Endodermal cell (in vitro differentiated cells): ENCODE measurements around the gene VWA3B. TPM values are rescaled to one million over a fixed set of nuclear protein-coding genes. Genes with fewer than 3 reads are reported as not detected.

Source experiments
- DNase-seq: peaks from one replicate; pipeline ENCODE4 v3.0.0-alpha.2; 2017
- H3K27ac ChIP-seq: 2 replicates; pipeline ENCODE4 v1.5.1; 2013; ENCODE audit warnings: mild to moderate bottlenecking, low read depth, low read length, moderate library complexity
- H3K27me3 ChIP-seq: 2 replicates; pipeline ENCODE4 v1.6.1; 2013; ENCODE audit warnings: mild to moderate bottlenecking, low read length, moderate library complexity; ENCODE audit not compliant: insufficient read depth, control insufficient read depth, poor library complexity, severe bottlenecking
- H3K36me3 ChIP-seq: 2 replicates; pipeline ENCODE4 v1.7.0; 2013; ENCODE audit warnings: mild to moderate bottlenecking, low read length, moderate library complexity; ENCODE audit not compliant: control insufficient read depth, insufficient read depth
- H3K4me1 ChIP-seq: one replicate; pipeline ENCODE4 v1.7.0; 2013; ENCODE audit warnings: low read length; ENCODE audit not compliant: control insufficient read depth, insufficient read depth
- H3K4me3 ChIP-seq: 2 replicates; pipeline ENCODE4 v1.5.1; 2013; ENCODE audit warnings: mild to moderate bottlenecking, low read length, moderate library complexity
- H3K9ac ChIP-seq: 2 replicates; pipeline ENCODE4 v1.6.1; 2013; ENCODE audit warnings: mild to moderate bottlenecking, low read length, moderate library complexity; ENCODE audit not compliant: poor library complexity, severe bottlenecking; ENCODE audit errors: extremely low read depth
- H3K9me3 ChIP-seq: 2 replicates; pipeline ENCODE4 v1.6.1; 2013; ENCODE audit warnings: mild to moderate bottlenecking, low read length, moderate library complexity; ENCODE audit not compliant: control insufficient read depth
- H3K27ac Mint-ChIP-seq: 2 replicates; pipeline ENCODE4 v1.8.0; 2020; ENCODE audit warnings: mixed read lengths
- H3K27me3 Mint-ChIP-seq: 2 replicates; pipeline ENCODE4 v1.8.0; 2021; ENCODE audit warnings: mild to moderate bottlenecking, mixed read lengths; ENCODE audit not compliant: insufficient read depth
- H3K36me3 Mint-ChIP-seq: 2 replicates; pipeline ENCODE4 v1.8.0; 2020; ENCODE audit warnings: low read depth, mixed read lengths
- H3K4me1 Mint-ChIP-seq: 2 replicates; pipeline ENCODE4 v1.8.0; 2020; ENCODE audit warnings: mixed read lengths
- H3K4me3 Mint-ChIP-seq: 2 replicates; pipeline ENCODE4 v1.8.0; 2020; ENCODE audit warnings: mild to moderate bottlenecking, moderate library complexity, mixed read lengths
- H3K9me3 Mint-ChIP-seq: 2 replicates; pipeline ENCODE4 v1.8.0; 2020; ENCODE audit warnings: mild to moderate bottlenecking, mixed read lengths
- WGBS, 2 experiments: methylation state at CpG; one replicate each; pipeline versions ENCODE4 v1.1.5 to v1.1.7; 2013; ENCODE audit warnings: missing lambda C conversion rate in 2 of 2, mixed read lengths in 1 of 2; ENCODE audit not compliant: insufficient coverage in 1 of 2, insufficient read length in 1 of 2; 5-methylcytosine and 5-hydroxymethylcytosine counted together
- total RNA-seq, 2 donors: library from RNA; stranded (reverse); fragmentation: NEBNext Ultra II Directional in 1 of 2; extraction: Animal tissue kit (Norgen Biotek cat#: 25700) in 1 of 2; gene quantifications; 2 replicates in 1 of 2; 3 replicates in 1 of 2; pipeline ENCODE4 v1.2.1, GENCODE V29; 2021
- TF ChIP-seq, protein P1 (sequence below): fragments of 200-600 bp; sonication (generic); conservative IDR thresholded peaks from 2 replicates; pipeline ENCODE4 v1.5.0; 2021; ENCODE audit warnings: antibody characterized with exemption, mild to moderate bottlenecking

Gene VWA3B
- total RNA-seq, 2 donors from 2014 or later = 0.38 to 0.64 TPM

DNA sequence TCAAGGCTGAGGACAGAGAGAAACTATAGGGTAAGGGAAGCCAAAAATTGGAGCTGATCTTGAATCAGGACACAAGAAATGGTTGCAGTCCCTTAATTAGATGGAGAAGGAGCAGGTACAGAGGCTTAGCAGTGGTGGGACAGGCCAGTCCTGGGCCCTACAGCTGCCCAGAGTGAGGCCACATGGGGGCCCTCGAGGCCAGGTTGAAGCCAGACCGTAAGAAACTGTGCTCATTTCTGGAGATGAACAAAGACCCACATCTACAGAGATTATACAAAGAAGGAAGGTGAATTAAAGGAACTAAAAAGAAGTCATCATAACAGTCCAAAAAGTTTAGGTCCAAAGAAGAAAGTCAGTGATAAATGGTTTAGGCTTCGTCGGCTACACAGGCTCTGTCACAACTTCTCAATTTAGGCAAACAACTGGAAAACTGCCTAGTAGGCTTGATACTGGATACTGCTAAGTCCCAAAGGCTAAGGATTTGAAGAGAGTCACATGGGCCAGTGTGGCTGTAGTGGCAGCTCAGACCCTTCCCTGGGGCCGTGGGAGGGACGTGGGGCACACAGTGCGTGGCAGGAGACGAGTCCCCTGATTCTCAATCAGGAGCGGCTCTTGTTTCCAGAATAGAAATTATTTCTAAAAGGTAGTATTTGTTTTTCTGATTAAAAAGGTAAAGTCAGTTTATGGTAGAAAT, 208.9 kb downstream of the VWA3B start:
- Histone ChIP-seq H3K27me3 (no peaks in the 10 kb centered on the region), H3K27ac (no peak overlapping the region), H3K4me3 (no peak overlapping the region), H3K9me3 (peaks cover 1% of the 10 kb centered on the region), H3K9ac (no peak overlapping the region), H3K36me3 (no peaks in the 10 kb centered on the region), H3K4me1 (peaks cover 5% of the 10 kb centered on the region)
- H3K36me3 Mint-ChIP-seq = no peaks in the 10 kb centered on the region
- H3K9me3 Mint-ChIP-seq = no peaks in the 10 kb centered on the region
- no peak overlapping the region for H3K27ac Mint-ChIP-seq
- H3K27me3 Mint-ChIP-seq = peaks cover 2% of the 10 kb centered on the region
- no peak overlapping the region for H3K4me3 Mint-ChIP-seq
- no peak for DNase-seq
- WGBS, 2 experiments = 94 to 96% methylated on average over 7 to 9 of the region's 9 CpGs
- TF ChIP-seq, protein P1, sequence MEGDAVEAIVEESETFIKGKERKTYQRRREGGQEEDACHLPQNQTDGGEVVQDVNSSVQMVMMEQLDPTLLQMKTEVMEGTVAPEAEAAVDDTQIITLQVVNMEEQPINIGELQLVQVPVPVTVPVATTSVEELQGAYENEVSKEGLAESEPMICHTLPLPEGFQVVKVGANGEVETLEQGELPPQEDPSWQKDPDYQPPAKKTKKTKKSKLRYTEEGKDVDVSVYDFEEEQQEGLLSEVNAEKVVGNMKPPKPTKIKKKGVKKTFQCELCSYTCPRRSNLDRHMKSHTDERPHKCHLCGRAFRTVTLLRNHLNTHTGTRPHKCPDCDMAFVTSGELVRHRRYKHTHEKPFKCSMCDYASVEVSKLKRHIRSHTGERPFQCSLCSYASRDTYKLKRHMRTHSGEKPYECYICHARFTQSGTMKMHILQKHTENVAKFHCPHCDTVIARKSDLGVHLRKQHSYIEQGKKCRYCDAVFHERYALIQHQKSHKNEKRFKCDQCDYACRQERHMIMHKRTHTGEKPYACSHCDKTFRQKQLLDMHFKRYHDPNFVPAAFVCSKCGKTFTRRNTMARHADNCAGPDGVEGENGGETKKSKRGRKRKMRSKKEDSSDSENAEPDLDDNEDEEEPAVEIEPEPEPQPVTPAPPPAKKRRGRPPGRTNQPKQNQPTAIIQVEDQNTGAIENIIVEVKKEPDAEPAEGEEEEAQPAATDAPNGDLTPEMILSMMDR = peak; percentile 15
- peaks cover 35% of the 10 kb centered on the region for H3K4me1 Mint-ChIP-seq

DNA sequence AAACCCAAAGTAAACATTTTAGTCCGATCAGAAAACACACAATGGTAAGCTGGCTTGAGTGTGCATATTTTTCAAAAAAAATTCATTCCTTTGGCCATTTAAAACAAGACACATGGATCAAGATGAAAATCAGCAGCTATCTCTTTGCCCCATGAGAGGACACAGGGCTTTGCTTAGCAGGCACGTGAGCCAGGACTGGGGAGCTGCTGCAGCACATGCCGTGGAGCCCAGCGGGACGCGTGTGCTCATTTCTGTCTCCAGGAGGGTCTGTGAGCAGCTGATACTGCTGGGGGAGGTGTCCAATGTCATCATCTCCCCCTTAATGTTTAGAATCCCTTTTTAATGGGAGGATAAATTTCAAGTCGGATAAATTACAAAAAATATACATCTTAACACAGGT, 209.5 kb downstream of the VWA3B start:
- no peaks in the 10 kb centered on the region for H3K36me3 ChIP-seq
- Mint-ChIP-seq H3K36me3 (no peaks in the 10 kb centered on the region), H3K4me1 (peaks cover 35% of the 10 kb centered on the region), H3K9me3 (no peaks in the 10 kb centered on the region), H3K27me3 (peaks cover 2% of the 10 kb centered on the region), H3K27ac (no peak overlapping the region), H3K4me3 (no peak overlapping the region)
- WGBS, 2 experiments = 97% methylated on average over 6 of the region's 7 CpGs; no CpG with 5 or more reads in 1 of the 2 experiments
- no peak overlapping the region for H3K9ac ChIP-seq
- H3K4me1 ChIP-seq = peaks cover 5% of the 10 kb centered on the region
- no peak for DNase-seq
- H3K27ac ChIP-seq = no peak overlapping the region
- H3K4me3 ChIP-seq = no peak overlapping the region
- no peaks in the 10 kb centered on the region for H3K9me3 ChIP-seq
- H3K27me3 ChIP-seq = no peaks in the 10 kb centered on the region
- TF ChIP-seq, protein P1 = peak; percentile 11

DNA sequence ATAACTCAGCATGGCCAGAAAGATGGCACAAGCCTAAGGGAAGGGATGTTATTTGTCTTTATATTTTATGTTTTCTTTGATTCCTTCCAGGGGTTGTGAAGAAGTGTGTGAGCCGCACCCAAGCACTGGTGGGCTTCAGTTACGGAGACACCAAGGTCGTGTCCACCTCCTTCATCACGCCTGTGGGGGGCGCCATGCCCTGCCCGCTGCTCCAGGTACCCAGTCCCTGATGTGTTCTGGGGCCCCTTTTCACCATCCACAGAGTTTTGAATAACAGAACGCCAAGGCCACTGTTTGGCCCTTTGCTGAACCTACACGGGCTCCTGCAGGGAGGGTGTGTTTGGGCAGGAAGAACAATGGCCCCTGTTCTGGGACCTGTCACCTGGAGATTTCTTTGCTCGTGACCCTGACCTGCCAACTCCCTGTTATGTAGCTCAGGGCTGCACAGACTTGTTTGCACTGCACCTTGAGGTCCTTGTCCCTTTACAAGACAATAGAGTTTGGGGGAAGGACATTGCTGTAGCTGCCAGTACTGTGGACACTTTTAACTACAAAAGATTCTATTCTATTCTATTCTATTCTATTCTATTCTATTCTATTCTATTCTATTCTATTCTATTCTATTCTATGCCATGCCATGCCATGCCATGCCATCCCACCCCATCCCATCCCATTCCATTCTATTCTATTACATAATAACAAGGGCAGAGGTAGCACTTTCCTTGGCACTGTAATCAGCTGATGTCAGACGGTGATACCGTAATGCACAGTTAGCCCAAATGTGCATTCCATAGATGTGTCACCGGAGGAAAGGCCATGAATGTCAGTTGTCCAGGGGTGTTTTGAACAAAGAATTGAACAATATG, 211.1 kb downstream of the VWA3B start:
- peaks cover 5% of the 10 kb centered on the region for H3K4me1 ChIP-seq
- peaks cover 2% of the 10 kb centered on the region for H3K27me3 Mint-ChIP-seq
- no peak overlapping the region for H3K9ac ChIP-seq
- no peak overlapping the region for H3K27ac Mint-ChIP-seq
- no peaks in the 10 kb centered on the region for H3K36me3 ChIP-seq
- no peaks in the 10 kb centered on the region for H3K9me3 ChIP-seq
- WGBS, 2 experiments = 77 to 87% methylated on average over 6 to 12 of the region's 12 CpGs
- no peak overlapping the region for H3K27ac ChIP-seq
- TF ChIP-seq, protein P1 = peak; percentile 67
- no peaks in the 10 kb centered on the region for H3K9me3 Mint-ChIP-seq
- H3K4me3 Mint-ChIP-seq = no peak overlapping the region
- DNase-seq = peak; percentile 59
- peaks cover 35% of the 10 kb centered on the region for H3K4me1 Mint-ChIP-seq
- H3K27me3 ChIP-seq = no peaks in the 10 kb centered on the region
- no peak overlapping the region for H3K4me3 ChIP-seq
- H3K36me3 Mint-ChIP-seq = no peaks in the 10 kb centered on the region
